Endothelial cell of umbilical vein (primary cell): ENCODE measurements around the gene GPR161. TPM values are rescaled to one million over a fixed set of nuclear protein-coding genes. Genes with fewer than 3 reads are reported as not detected.

Experiments
- BruUV-seq: library from RNA; stranded (reverse); fragments of 400-500 nt; replicated peaks from 2 replicates; lab custom pipeline; 2021; lab: Mats Ljungman, UMichigan
- CTCF ChIA-PET: fragments of 300-600, 350-600 bp; sonication (Branson Sonifier 250); formaldehyde crosslinking; loops from one replicate; lab custom pipeline; 2021; ENCODE audit warnings: antibody characterized with exemption, inconsistent platforms; lab: Charles Lee
- POLR2A ChIA-PET: fragments of 300-600, 350-600 bp; sonication (Branson Sonifier 250); formaldehyde crosslinking; loops from one replicate; lab custom pipeline; 2021; ENCODE audit warnings: antibody characterized with exemption, inconsistent platforms; lab: Charles Lee
- DNase-seq: peaks from one replicate; pipeline ENCODE4 v3.0.0-alpha.2; 2011; ENCODE audit warnings: low read depth, low spot score
- FAIRE-seq: peaks from 2 replicates; lab custom pipeline; 2011; peaks lifted over from hg19 to GRCh38; lab: Jason Lieb, UNC
- H2AFZ ChIP-seq: 2 replicates; pipeline ENCODE4 v1.6.0; 2012; ENCODE audit warnings: low read depth, low read length, control low read depth, inconsistent platforms
- H3K27ac ChIP-seq: 2 replicates; pipeline ENCODE4 v1.5.1; 2011; ENCODE audit warnings: low read depth, mild to moderate bottlenecking, control low read depth, low read length, moderate library complexity; ENCODE audit not compliant: insufficient read depth
- H3K27me3 ChIP-seq, 2 experiments: 2 replicates each; pipeline versions ENCODE4 v1.6.0 to v1.6.1; 2011; ENCODE audit warnings: low read length in 2 of 2, mixed read lengths in 1 of 2; ENCODE audit not compliant: control insufficient read depth in 2 of 2, insufficient read depth in 2 of 2
- H3K36me3 ChIP-seq, 2 experiments: 2 replicates in 1 of 2; 3 replicates in 1 of 2; pipeline ENCODE4 v1.5.1; 2011; ENCODE audit warnings: low read length in 2 of 2, mild to moderate bottlenecking in 1 of 2, moderate library complexity in 1 of 2; ENCODE audit not compliant: control insufficient read depth in 2 of 2, insufficient read depth in 2 of 2; ENCODE audit errors: extremely low read depth in 1 of 2
- H3K4me1 ChIP-seq: 3 replicates; pipeline ENCODE4 v1.5.1; 2011; ENCODE audit warnings: mild to moderate bottlenecking, low read length; ENCODE audit not compliant: control insufficient read depth, insufficient read depth; ENCODE audit errors: extremely low read depth
- H3K4me2 ChIP-seq: 2 replicates; pipeline ENCODE4 v1.6.1; 2011; ENCODE audit warnings: low read length, control low read depth, mixed read lengths; ENCODE audit not compliant: insufficient read depth
- H3K4me3 ChIP-seq, 3 experiments: fragments of 200-600 bp in 1 of 3; sonication (generic), shearing (Covaris generic) in 1 of 3; replicated peaks in 1 of 3; 2 replicates each; pipeline ENCODE4 v1.5.1; 2011 to 2016; ENCODE audit warnings: control low read depth in 3 of 3, low read length in 3 of 3, mild to moderate bottlenecking in 2 of 3, inconsistent platforms in 1 of 3, low read depth in 1 of 3, moderate library complexity in 1 of 3; ENCODE audit not compliant: insufficient read depth in 1 of 3
- H3K79me2 ChIP-seq: 2 replicates; pipeline ENCODE4 v1.6.0; 2012; ENCODE audit warnings: low read length, inconsistent platforms; ENCODE audit not compliant: control insufficient read depth, insufficient read depth
- H3K9ac ChIP-seq: replicated peaks from 2 replicates; pipeline ENCODE3; 2011; ENCODE audit warnings: low read length, control low read depth; ENCODE audit not compliant: insufficient read depth; ENCODE audit errors: extremely low read depth
- H3K9me1 ChIP-seq: replicated peaks from 3 replicates; pipeline ENCODE4 v1.6.0; 2011; ENCODE audit warnings: mild to moderate bottlenecking, low read length; ENCODE audit not compliant: control insufficient read depth, insufficient read depth; ENCODE audit errors: extremely low read depth
- H3K9me3 ChIP-seq: replicated peaks from 2 replicates; pipeline ENCODE4 v1.5.1; 2012; ENCODE audit warnings: low read length, inconsistent platforms; ENCODE audit not compliant: control insufficient read depth, insufficient read depth
- H4K20me1 ChIP-seq: replicated peaks from 2 replicates; pipeline ENCODE3; 2011; ENCODE audit warnings: mild to moderate bottlenecking, low read length; ENCODE audit not compliant: control insufficient read depth, insufficient read depth; ENCODE audit errors: extremely low read depth
- CTCF ChIP-seq, 2 donors: IDR thresholded peaks; 1 replicate in 1 of 2; 2 replicates in 1 of 2; pipeline ENCODE4 v1.5.1; 2011; ENCODE audit warnings: low read length in 2 of 2, mild to moderate bottlenecking in 2 of 2, moderate library complexity in 2 of 2, control low read depth in 1 of 2, inconsistent platforms in 1 of 2, low read depth in 1 of 2; ENCODE audit not compliant: insufficient read depth in 1 of 2; ENCODE audit errors: extremely low read depth in 1 of 2
- EZH2 ChIP-seq: IDR thresholded peaks from 2 replicates; pipeline ENCODE4 v1.6.1; 2012; ENCODE audit warnings: borderline replicate concordance, low read depth, mild to moderate bottlenecking, moderate library complexity, low read length, inconsistent platforms; ENCODE audit not compliant: severe bottlenecking
- FOS ChIP-seq: IDR thresholded peaks from 2 replicates; pipeline ENCODE4 v1.6.1; 2011; ENCODE audit warnings: mild to moderate bottlenecking, low read length, moderate library complexity, borderline replicate concordance; ENCODE audit not compliant: insufficient read depth
- JUN ChIP-seq: IDR thresholded peaks from 2 replicates; pipeline ENCODE4 v1.6.1; 2011; ENCODE audit warnings: borderline replicate concordance, low read depth; ENCODE audit not compliant: insufficient read length, insufficient read depth
- MYC ChIP-seq: IDR thresholded peaks from one replicate; pipeline ENCODE4 v1.6.1; 2011; ENCODE audit warnings: mild to moderate bottlenecking, low read depth, low read length
- POLR2A ChIP-seq: IDR thresholded peaks from 2 replicates; pipeline ENCODE4 v1.6.1; 2012; ENCODE audit warnings: low read depth, mild to moderate bottlenecking, control low read depth, low read length
- POLR2AphosphoS5 ChIP-seq: IDR thresholded peaks from 2 replicates; pipeline ENCODE4 v1.6.1; 2012; ENCODE audit warnings: low read depth, mild to moderate bottlenecking, control low read depth, low read length, moderate library complexity; ENCODE audit not compliant: insufficient read depth
- dilution Hi-C: fragments of 300-500 bp; cut with MboI; formaldehyde crosslinking; loops from one replicate; pipeline ENCODE4 v1.15.0; 2019; ENCODE audit warnings: low sequenced_read_pairs; ENCODE audit not compliant: extremely low pct_ligation_motif_present
- intact Hi-C: fragments of 100-400 bp; cut with micrococcal nuclease; formaldehyde crosslinking; loops from one replicate; pipeline ENCODE4 v1.10.0; 2022
- polyA plus RNA-seq, 4 experiments: library from polyadenylated mRNA; depleted of rRNA in 3 of 4; stranded (reverse) in 3 of 4; unstranded in 1 of 4; fragments of >200 nt; gene quantifications; 2 replicates each; pipeline versions ENCODE4 v1.2.1 to v1.2.3, GENCODE V29; 2011 to 2012; ENCODE audit warnings: missing spikeins in 1 of 4
- total RNA-seq: library from RNA; stranded (reverse); gene quantifications from 2 replicates; pipeline ENCODE4 v1.2.3, GENCODE V29; 2021

GPR161 gene
- total and polyA plus RNA-seq, 2 donors (not counting 3 experiments of a cell fraction or from before 2014, with no cell fraction given): 34.7 to 36.5 TPM

GRCh38 chr1:168091720-168092550 is 44.8 kb downstream of the GPR161 start:
- dilution Hi-C loops: no loop called here
- Histone ChIP-seq H3K27me3 (no peaks in the 10 kb centered on the region), H3K79me2 (no peaks in the 10 kb centered on the region), H3K9me3 (no peaks in the 10 kb centered on the region), H3K27ac (no peak overlapping the region), H3K4me3 (no peak overlapping the region), H3K9me1 (no peaks in the 10 kb centered on the region), H3K4me2 (no peak overlapping the region), H4K20me1 (no peaks in the 10 kb centered on the region), H3K36me3 (peaks cover 0 to 18% of the 10 kb centered on the region in 2 experiments), H2AFZ (no peak overlapping the region), H3K4me1 (no peaks in the 10 kb centered on the region), H3K9ac (no peak overlapping the region)
- intact Hi-C loops: no loop called here
- BruUV-seq: no TSS peak
- DNase-seq (no peak), FAIRE-seq (no peak)
- CTCF ChIA-PET: interaction anchor here (1.0 to 3.9 kb wide), 3 partner anchors 9 to 230 kb away, joined by 3 to 22 read pairs (median 4); no protein-coding TSS in a partner anchor
- TF ChIP-seq JUN: no peak
- no peak for TF ChIP-seq CTCF (IDR thresholded peaks at IDR 0.05; ENCODE audit: extremely low read depth in 1 of 2, insufficient read depth in 1 of 2, low read depth in 1 of 2, low read length in 2 of 2)
- TF ChIP-seq POLR2A: no peak
- no peak for TF ChIP-seq EZH2
- no peak for TF ChIP-seq FOS
- no peak for TF ChIP-seq MYC
- TF ChIP-seq POLR2AphosphoS5: no peak
- POLR2A ChIA-PET: no interaction called here
